Uterine smooth muscle cell (primary cell): ENCODE measurements around the gene GXYLT2. TPM values are rescaled to one million over a fixed set of nuclear protein-coding genes. Genes with fewer than 3 reads are reported as not detected.

Source experiments
- total RNA-seq: library from RNA; depleted of rRNA; stranded (reverse); fragments of >200 nt; gene quantifications from 2 replicates; pipeline ENCODE4 v1.2.3, GENCODE V29; 2014

GXYLT2 gene
- total RNA-seq, result 6.1 and 16.1 TPM in 2 replicates

GRCh38 chr3:72887705-72888545 is at the start of gene GXYLT2:
Gene GXYLT2 (plus strand): TSS chr3:72888046. CDS start chr3:72888234, 188 bp downstream.

GRCh38 chr3:72847751-72848702 is 39.8 kb upstream of the GXYLT2 start, which contains the start of gene SHQ1:
Gene SHQ1 (minus strand): TSS chr3:72848445. CDS start chr3:72848340, 105 bp downstream.

GRCh38 chr3:72996473-72997333 is 108.9 kb downstream of the GXYLT2 start, which contains the start of gene PPP4R2:
Gene PPP4R2 (plus strand): TSS chr3:72996811. CDS start chr3:72997038, 227 bp downstream.

Other genes with a start within 250 kb of the GXYLT2 start
- 19.6 and 22.7 TPM in 2 replicates for gene SHQ1, start 39.6 kb upstream of the GXYLT2 start, total RNA-seq
- 68.6 and 75.5 TPM in 2 replicates for gene PPP4R2, start 108.8 kb downstream of the GXYLT2 start, total RNA-seq
- gene EBLN2, start 173.6 kb downstream of the GXYLT2 start, total RNA-seq, result 5.4 and 7.7 TPM in 2 replicates